NCI-H1417 treated with DMSO at 0.1 percent for 48 hours (cell line): ENCODE data around the gene DCXR.

Source experiments
- DNase-seq: peaks from one replicate; lab custom pipeline; 2025; lab: John Stamatoyannopoulos, UW

Gene DCXR

DNA sequence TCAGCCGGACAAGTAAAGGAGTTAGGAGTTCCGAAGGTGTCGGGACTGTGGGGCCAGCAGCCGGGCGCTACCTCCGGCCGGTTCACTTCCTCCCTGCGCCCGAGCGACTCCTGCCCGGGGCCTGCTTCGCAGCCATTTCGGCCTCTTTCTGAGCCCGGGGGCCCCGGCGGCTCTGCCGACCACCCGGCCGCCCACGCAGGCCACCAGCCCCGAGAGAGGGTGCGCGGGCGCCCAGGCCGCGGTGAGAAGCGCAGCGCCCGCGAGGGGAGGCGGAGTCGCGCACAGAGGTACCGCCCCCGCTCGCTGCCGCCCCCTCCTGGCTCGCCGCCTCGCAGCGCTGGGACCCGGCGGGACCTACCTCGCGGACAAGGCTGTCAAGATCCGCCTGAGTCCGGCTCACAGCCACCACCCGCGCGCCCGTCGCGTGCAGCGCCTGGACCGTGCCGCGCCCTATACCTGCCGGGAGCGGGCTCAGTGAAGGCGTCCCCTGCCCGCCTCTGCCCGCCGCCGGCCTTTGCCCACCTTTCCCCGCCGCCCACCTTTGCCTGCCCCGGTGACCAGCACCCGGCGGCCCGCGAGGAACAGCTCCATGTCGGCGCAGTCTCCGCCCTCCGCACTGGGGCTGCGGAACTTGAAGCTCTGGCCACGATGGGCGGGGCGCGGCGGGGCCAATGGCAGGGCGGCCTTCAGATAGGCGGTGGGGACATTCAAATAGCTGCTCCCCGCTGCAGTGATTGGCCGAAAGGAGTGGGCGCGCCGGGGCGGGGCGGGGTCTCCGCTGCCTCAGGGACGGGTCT, at the start of gene DCXR:
Gene DCXR (minus strand): TSS at position 606 of the 797 bp plus-strand sequence. CDS start 15 bp downstream, at position 591.
- peak; percentile 63 for DNase-seq

DNA sequence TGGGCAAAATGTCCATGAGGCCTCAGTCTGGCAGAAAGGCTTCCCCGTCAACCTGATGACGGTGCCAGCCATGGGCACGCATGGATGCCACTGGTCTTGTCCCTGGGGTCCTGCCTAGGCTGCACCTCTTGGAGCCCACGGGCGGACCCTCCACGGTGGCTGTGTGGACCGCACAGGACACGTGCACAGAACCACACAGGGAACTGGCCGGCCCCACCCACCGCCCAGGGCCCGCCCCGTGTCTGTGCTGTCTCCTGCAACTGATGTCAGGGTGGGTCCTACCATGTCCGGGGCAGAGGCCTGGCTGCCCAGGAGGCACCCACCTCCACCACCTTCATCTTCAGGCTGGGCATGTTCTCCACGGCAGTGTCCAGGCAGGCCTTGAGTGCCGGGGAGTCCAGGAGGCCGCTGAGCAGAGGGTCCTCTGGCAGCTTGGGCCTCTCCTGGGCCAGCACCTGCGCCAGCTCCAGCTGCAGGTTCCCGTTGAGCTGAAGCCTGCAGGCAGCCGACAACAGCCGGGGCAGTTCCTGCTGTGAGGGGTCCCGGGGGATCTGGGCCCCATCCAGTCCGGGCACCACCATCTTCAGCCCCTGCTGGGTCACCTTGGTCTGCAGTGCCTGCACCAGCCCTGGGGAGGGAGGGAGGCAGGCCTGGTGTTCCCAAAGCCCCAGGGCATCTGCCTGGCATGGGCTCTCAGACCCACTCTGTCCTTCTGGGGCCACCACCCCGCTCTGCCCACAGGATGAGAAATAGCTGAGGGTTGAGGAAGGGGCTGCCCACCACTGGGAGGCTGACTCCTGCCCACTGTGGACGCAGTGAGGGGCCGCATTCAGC, 48.7 kb upstream of the DCXR start:
- DNase-seq: no peak

DNA sequence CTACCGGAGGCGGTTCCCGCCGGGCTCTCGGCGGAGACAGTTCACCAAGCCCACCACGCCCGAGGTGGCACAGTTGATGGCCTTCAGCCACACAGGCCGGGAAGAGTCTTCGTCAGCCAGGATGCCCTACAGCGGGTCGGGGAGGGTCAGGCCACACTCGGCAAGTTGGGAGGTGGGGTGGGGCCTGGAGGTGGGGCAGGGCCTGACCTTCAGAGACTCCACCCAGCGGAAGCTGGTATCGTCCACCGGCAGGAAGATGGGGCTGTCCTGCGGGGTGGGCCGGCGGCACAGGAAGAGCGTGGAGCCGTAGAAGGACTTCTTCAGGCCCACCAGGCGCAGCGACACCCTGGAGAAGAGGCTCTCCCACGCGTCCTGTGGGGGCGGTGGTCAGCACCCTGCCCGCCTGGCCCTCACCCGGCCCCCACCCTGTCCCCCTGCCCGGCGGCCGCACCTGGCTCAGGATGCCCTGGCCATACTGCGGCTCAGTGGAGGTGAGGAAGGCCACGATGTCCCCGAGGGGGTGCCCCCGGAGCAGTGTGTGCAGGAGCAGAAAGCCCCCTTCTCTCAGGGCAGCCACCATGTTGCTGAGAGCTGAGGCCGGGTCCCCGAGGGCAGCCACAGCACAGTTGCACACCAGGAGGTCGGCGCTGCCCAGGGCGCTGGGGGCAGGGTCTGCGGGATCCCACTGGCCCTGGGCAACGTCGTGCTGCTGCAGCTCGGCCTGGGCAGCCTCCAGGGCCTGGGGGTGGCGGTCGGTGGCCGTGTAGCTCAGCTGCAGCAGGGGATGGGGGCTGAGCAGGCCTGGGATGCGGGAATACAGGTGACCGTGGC, 47.7 kb upstream of the DCXR start:
- DNase-seq: no peak

DNA sequence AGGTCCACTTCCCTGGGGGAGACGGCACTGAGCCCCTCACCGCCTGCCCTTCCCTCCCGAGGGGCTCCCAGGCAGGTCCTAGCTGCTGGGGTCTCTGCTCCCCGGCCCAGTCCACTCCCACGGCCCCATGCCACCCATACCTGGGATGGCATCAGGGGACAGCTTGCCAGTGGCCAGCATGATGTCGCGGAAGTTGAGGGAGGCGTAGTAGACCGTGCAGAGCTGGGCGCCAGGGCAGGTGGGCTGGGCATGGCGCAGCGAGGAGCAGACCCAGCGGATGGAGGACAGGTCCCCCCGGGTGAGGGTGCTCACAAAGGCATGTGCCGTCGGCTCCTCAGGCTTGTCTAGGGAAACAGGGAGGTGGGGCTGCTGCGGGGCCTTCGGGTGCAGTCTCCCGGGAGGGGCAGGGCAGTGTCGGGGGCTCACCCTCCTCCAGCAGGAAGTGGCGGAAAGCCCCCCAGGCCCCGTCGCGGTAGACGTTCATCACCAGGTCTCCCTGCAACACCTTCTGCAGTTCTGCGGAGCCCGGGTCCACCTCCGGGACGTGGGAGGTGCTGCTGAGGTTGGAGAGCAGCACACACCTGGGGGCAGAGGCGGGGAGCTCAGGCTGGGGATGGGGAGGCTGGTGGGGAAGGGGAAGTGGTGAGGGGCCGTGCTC, 47.0 kb upstream of the DCXR start:
- no peak for DNase-seq

DNA sequence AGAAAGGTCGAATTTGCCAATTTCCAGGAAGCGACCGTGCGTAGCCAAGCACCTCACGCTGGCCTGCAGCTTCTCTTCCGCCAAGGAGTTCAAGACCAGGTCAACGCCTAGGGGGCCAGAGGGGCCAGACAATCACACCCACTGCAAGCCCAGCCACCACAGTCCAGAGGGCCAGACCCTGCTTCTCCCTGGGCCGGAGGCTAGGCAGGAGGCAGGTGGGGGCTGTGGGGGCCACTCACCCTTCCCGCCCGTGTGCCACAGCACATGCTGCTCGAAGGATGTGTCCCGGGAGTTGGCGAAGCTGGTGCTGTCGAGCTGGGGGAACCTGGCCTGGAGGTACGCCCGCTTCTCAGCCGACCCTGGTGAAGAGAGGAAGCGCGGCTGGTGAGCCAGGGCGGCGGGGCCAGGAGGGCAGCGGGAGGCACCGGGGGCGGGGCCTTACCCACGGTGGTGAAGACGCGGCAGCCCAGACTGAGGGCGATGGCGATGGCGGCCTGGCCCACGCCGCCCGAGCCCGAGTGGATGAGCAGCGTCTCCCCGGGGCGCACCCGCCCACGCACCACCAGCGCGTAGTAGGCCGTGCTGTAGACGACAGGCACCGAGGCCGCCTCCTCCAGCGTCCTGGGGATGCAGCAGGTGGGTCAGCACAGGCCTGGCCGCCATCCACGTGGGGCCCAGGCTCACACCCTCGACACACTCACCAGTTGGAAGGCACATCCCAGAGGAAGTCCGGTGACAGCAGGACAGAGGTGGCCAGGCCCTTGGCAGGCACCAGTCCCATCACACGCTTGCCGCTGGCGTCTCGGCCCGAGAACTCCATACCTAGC, 46.2 kb upstream of the DCXR start:
- DNase-seq: no peak

DNA sequence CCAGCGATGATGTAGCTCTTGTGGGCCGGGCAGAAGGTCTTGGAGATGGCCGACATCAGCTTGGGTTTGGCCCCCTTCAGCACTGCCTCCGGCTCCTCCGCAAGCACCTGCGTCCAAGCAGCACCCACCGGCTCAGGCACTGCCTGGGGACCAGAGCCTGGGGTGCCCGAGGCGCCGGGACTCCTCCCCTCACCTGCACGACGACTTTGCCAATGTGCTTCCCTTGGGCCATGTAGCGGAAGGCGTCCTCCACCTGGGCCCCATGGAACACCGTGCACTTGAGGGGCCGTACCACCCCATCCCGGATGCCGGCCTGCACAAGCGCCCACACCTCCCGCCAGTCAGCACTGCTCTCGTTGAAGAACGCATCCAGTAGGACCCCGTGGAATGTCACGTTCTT, 45.5 kb upstream of the DCXR start:
- DNase-seq: no peak

DNA sequence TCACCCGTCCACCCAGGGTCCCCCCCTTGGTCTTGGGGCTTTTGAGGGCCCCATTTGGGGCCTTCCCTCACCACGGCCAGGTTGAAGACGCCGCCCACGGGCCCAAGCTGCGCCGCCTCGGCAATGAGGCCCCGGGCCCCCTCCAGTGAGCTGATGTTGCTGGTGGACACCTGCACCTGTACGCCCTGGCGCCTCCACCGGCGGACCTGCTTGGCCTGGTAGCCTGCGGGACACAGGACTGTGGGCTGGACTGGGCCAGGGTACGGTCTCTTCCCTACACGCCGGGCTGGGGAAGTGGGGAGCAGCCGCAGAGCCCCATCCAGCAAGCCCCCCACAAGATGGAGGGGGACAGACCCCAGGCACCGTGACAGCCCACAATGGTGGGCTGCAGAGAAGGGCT, 45.0 kb upstream of the DCXR start:
- DNase-seq: no peak

DNA sequence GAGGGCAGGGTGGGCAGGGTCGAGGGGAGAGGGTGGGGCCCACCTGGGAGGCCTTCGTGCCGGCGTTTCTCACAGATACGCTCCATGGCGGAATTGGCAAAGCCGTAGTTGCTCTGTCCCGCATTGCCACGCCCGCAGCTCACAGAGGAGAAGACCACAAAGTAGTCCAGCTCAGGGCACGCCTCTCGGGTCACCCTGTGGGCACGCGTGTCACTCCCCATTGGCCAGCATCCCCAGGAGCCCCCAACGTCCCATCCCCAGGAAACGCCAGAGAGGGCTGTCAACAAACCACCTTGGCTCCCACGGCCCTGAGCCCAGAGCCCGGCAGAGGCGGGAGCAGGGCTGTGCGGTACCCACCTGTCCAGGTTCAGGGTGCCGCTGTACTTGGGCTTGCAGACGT, 44.5 kb upstream of the DCXR start:
- DNase-seq: no peak

DNA sequence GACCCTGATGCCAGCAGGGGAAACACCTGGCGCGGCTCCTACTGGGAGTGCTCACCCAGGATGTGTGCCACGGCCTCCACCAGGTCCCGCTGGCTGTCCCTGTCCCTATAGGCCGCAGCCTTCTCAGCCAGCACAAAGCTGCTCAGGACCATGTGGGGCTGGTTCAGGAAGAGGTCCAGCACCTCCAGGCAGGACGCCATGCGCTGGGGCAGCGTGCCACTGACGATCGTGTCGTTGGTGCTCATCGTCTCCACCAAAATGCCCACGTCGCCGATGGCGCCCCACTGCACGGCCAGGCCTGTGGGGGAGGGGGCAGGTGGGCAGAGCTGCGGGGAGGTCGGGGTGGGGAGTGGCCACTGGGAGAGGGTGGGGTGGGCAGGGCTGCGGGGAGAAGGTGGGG, 44.0 kb upstream of the DCXR start:
- DNase-seq: no peak

DNA sequence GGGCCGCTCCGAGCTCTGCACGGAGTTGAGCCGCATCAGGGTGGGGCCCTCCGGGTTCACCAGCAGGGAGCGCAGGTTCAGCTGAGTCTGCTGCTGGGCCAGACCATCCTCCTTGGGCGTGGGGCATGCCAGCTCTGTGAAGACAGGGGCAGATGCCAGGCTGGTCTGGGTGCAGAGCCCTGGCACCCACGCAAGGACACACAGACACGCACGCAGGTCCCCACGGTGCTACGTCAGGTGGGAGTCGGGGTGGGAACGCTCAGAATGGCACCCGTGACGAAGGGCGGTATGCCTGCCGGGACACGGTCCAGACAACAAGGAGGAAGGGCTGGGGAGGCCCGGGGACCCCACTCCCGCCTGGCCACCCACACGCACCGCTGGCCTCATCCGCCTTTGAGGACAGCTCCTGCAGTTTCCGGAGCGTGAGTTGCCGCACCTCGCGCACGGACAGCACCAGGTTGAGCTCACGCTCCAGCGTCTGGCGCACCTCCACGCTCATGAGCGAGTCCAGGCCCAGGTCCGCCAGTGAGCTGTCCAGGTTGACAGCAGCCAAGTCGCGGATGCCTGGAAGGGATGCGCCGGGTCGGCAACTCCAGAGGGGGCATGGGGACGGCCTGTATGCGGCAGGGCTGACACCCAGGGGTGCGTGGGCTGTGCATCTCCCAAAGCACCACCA, 43.4 kb upstream of the DCXR start:
- DNase-seq: no peak

DNA sequence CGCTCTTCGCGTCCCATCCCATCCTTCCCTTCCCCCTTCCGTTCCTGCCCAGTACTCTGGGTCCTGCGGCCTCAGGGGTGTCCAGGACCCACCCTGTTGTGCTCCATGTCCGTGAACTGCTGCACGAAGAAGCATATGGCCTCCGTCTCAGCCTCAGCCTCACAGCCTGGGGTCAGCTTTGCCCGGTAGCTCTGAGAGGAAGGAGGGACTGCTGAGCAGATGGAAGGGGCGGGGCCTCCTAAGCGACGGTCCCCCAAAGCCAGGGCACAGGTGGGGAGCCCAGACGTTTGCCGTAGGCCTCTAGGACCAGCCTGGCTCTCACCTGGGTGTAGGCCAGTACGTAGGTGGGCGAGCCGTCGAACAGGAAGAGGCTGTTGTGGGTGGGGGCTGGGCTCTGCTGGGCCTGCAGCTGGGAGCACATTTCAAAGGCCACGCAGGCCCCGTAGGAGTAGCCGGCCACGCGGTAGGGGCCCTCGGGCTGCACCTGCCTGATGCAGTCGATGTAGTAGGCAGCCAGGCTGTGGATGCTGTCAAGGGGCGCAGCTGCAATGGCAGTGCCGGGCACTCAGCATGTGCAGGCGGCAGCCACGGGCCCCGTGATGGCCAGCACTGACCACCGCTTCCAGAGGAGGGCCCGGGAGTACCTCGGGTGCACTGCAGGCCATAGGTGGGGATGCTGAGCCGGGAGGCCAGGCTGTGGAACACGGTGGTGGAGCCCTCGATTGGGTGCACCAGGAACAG, 42.7 kb upstream of the DCXR start:
- no peak for DNase-seq

DNA sequence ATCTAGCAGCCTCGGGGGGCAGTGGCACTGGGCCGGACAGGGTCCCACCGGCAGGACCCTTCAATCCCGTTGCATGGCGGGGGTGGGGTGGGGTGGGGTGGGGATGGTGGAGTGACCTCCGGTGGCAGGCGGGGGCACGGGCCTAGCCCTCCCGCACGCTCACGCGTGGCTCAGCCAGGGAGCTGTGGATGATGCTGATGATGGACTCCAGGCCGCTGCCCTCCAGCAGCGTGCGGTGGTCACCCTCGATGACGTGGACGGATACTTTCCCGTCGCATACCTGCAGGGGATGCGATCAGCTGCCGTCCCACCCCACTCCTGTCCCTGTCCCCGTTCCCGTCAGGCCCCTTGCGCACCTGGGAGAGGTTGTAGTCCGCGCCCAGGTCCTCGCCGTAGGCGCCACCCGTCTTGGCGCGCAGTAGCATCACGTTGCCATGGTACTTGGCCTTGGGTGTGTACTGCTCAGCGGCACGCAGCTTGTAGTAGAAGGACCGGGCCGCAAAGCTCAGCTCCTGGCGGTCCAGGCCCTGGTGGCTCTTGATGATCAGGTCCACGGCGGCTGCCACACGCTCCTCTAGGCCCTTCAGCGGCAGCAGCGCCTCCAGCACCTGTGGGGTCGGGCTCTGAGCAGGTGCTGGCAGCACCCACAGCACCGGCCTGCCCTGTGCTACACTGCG, 41.6 kb upstream of the DCXR start:
- no peak for DNase-seq

DNA sequence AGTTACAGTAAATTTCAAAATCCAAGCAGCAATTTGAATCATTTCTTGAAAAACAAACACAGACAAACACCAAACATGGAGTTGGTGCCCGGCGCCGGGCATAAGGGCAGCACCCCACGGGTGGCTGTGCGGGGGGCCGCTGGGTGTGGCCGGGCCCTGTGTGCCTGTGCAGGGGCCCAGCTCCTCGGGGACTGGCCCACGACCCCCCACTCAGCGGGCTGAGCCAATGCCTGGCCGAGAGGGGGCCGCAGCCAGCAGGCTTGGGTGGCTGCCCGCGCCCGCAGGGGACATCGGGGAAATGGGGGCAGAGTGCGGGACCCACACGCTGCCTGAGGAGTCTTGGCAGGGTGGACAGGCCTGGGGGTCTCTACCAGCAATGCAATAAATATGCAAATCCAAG, 40.9 kb upstream of the DCXR start:
- no peak for DNase-seq

DNA sequence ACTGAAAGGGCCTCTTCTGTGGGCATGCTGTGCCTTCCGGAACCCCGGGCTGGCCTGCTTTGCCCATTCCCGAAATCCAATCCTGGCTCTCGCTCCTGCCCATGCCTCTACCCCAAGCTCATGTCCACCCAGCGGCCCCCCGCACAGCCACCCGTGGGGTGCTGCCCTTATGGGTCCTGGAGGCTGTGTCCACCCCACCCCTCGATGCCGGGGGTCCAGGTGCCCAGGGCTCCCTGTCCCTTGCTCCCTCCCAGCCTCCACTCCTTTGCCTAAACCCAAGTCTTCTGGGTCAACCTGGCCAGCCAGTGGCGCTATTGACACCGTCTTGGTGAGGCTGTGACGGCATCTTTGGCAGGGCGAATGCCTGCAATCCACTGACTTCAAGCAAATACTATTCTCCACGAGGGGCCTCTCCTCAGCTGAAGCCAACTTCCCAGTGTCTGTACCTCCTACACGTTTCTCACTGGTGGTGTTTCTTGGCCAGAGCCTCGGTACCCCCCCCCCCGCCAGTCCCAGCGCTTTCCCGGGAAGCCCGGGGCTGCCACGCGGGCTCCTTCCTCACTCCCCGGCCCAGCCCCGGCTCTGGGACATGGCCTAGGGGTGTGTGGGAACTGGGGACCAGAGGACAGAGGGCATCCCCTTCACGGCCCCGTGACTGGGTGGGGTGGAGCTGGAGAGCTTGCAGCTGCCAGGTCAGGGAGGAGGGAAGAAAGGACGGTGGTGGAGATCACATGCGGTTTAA, 40.3 kb upstream of the DCXR start:
- DNase-seq: no peak

DNA sequence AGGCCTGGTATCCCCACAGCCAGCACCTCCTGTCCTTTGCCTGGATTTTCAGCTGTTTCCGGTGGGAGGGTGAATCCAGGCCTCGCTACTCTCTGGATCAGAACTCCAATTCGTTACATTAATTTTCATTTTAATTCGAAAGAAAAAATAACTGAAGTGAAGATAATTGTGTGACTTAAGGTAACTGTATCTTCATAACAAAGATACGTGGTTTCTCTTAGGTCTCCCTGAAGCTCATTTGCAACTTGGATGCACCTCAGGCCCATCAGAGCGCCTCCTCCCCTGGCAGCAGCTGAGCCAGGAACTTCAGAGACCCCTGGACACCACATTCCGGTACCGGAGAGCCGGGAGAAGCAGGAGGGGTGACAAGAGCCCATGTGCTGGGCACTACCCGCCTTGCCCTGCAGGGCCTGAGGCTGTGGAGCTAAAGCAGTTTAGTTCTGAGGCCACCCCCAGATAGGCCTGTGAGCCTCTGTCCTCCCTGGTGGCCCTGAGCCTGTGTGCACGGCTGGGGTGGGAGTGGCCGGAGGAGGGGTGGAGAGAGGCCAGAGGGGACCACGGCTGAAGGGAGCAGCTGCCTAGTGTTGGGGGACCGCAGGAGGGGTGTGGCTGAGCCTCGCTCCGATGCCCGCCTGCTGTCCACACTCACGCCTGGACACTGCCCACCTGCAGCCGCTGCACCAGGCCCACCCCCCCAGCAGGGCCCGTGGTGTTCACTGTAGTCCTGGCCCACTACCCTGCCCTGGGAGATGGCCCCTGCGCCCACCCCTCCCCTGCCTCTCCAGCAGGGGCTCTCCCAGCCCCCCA, 39.5 kb upstream of the DCXR start:
- no peak for DNase-seq

DNA sequence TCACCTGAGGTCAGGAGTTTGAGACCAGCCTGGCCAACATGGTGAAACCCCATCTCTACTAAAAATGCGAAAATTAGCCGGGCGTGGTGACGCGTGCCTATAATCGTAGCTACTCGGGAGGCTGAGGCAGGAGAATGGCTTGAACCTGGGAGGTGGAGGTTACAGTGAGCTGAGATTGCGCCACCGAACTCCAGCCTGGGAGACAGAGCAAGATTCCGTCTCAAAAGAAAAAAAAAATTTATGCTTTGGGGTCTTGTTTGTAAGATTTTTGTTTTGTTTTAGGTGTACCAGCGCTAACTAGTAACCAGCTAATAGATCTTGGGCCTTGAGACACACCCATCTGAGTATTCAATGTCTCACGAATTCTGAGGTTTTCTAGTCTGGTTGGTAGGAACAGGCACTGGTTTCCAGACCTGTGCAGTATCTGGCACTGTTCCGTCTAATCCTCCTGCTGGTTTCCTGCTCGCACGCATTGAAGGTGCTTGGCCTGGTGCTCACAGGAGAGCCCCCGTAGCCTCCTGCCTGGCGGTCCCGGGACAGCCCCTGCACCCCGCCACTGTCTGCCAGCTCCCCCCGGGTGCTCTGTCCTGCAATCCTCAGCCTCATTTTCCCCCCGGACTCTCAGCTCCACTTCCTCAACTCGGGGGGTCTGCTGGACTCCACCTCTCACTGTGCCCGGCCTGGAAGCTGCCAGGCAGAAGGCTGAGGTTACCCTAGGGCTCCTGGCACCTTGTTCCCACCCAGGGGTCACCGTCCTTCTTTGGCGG, 38.7 kb upstream of the DCXR start:
- DNase-seq: no peak

DNA sequence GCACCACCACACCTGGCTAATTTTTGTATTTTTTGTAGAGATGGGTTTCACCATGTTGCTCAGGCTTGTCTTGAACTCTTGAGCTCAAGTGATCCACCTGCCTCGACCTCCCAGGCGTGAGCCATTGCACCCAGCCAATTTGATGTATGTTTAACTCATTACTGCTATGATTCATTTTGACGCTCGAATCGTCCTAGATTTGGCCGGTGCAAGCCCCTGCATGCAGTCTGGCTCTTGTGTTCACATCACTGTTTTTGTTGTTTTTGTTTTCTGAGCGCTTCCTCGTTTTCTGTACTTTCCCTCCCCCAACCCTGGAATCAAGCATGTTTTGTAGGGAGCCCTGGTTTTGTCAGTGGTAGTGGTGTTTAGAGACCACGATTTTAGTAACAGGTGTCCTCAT, 35.9 kb upstream of the DCXR start:
- no peak for DNase-seq
